HFFc6 (cell line): ENCODE results near the gene SH3BGRL3. TPM values are rescaled to one million over a fixed set of nuclear protein-coding genes. Genes with fewer than 3 reads are reported as not detected.

Experiments used
- DNase-seq: peaks from one replicate; pipeline ENCODE4 v3.0.0-alpha.2; 2018
- H3K27ac Mint-ChIP-seq: 2 replicates; pipeline ENCODE4 v1.8.0; 2020; ENCODE audit warnings: mild to moderate bottlenecking, mixed read lengths
- H3K27me3 Mint-ChIP-seq: 2 replicates; pipeline ENCODE4 v1.8.0; 2021; ENCODE audit warnings: mild to moderate bottlenecking, moderate library complexity, mixed read lengths; ENCODE audit not compliant: insufficient read depth
- H3K36me3 Mint-ChIP-seq: 2 replicates; pipeline ENCODE4 v1.8.0; 2021; ENCODE audit warnings: low read depth, mixed read lengths
- H3K4me1 Mint-ChIP-seq: 2 replicates; pipeline ENCODE4 v1.8.0; 2020; ENCODE audit warnings: low read depth, mixed read lengths
- H3K4me3 Mint-ChIP-seq: 2 replicates; pipeline ENCODE4 v1.8.0; 2020; ENCODE audit warnings: mild to moderate bottlenecking, moderate library complexity, mixed read lengths
- H3K9me3 Mint-ChIP-seq: 2 replicates; pipeline ENCODE4 v1.8.0; 2020; ENCODE audit warnings: mild to moderate bottlenecking, mixed read lengths
- CTCF ChIP-seq: fragments of 200-600 bp; sonication (generic); IDR thresholded peaks from 2 replicates; pipeline ENCODE4 v1.5.0; 2021; ENCODE audit warnings: antibody characterized with exemption, mild to moderate bottlenecking
- total RNA-seq, 6 experiments: library from RNA; stranded (reverse); fragmentation: NEBNext Ultra II Directional; extraction: Animal tissue kit (Norgen Biotek cat#: 25700); gene quantifications; 2 replicates in 1 of 6; 3 replicates in 5 of 6; pipeline ENCODE4 v1.2.3, GENCODE V29; 2021

Gene SH3BGRL3
- total RNA-seq, 6 experiments from 2014 or later, result 731 to 914 (median 779) TPM

GRCh38 chr1:26275580-26276431, 4.1 kb upstream of the SH3BGRL3 start:
- TF ChIP-seq CTCF, result peak; percentile 87
- peaks cover 35% of the 10 kb centered on the region for H3K36me3 Mint-ChIP-seq
- DNase-seq, result peak; percentile 96
- no peaks in the 10 kb centered on the region for H3K9me3 Mint-ChIP-seq
- H3K27me3 Mint-ChIP-seq, result peaks cover 1% of the 10 kb centered on the region
- peak overlapping the region; percentile 70 for H3K4me3 Mint-ChIP-seq
- peak overlapping the region; percentile 97 for H3K27ac Mint-ChIP-seq
- H3K4me1 Mint-ChIP-seq, result peaks cover 61% of the 10 kb centered on the region

DNA sequence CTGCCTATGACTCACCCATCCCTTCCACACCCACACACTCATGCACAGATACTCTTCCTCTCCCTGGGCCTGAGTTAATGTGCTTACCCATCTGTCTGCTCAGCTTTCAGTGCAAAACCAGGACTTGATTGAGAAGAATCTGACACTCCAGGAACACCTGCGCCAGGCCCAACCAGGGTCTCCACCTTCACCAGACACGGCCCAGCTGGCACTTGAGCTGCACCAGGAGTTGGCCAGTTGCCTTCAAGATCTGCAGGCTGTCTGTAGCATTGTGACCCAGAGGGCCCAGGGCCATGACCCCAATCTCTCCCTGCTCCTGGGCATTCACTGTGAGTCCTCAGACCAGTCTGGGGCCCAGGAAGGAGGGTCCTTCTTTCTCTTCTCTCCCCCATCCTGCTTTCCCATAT, 3.5 kb upstream of the SH3BGRL3 start:
- peaks cover 41% of the 10 kb centered on the region for H3K36me3 Mint-ChIP-seq
- H3K4me1 Mint-ChIP-seq, result peaks cover 67% of the 10 kb centered on the region
- no peak for TF ChIP-seq CTCF
- H3K27me3 Mint-ChIP-seq, result peaks cover 3% of the 10 kb centered on the region
- peak overlapping the region; percentile 97 for H3K27ac Mint-ChIP-seq
- DNase-seq, result no peak
- H3K4me3 Mint-ChIP-seq, result peak overlapping the region; percentile 70
- H3K9me3 Mint-ChIP-seq, result no peaks in the 10 kb centered on the region

DNA sequence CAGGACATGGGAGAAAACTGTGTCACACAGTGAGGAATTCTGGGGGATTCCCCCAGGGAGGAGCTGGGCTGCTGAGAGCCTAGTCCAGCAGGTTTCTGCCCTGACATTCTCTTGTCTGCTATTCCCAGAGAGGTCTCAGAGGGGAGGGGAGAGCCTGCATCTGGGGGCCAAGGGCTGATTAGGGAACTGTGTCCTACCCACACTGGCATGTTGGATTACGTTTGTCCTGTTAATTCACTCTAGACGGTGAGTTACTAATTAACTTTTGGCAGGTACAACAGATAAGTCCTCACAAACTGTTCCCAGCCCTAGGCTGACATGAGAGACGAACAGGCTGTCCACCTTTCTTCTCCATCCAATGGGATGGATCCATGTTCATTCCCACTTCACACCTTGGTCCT, 2.6 kb upstream of the SH3BGRL3 start:
- Mint-ChIP-seq H3K27ac (peak overlapping the region; percentile 97), H3K36me3 (peaks cover 40% of the 10 kb centered on the region), H3K9me3 (no peaks in the 10 kb centered on the region), H3K27me3 (peaks cover 3% of the 10 kb centered on the region), H3K4me3 (peak overlapping the region; percentile 70; the same call in 1 of the 2 replicates), H3K4me1 (peaks cover 76% of the 10 kb centered on the region)
- DNase-seq, result no peak
- TF ChIP-seq CTCF, result no peak

- H3K27ac Mint-ChIP-seq, result peak overlapping the region; percentile 97
- peaks cover 80% of the 10 kb centered on the region for H3K4me1 Mint-ChIP-seq
These were observed 2.2 kb upstream of the SH3BGRL3 start for GRCh38 chr1:26277719-26278118.

DNA sequence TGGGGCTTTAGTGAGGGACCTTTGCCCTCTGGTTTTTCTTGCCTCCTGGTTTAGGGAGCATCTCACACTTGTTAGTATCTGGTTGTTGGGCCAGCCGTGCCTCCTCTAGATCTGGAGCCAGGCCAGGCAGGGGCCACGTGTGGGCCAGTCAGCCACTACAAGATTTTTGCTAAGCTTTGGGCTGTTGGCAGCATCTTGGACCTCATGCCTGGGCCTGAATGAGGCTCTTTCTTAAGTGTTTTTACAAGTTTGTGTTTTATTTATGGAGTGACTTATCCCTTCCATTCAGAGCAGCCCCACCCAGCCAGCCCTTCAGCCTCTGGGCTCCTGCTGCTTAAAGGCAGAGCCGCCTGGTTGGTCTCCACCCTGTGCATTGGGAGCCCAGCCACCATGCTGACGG, 1.6 kb upstream of the SH3BGRL3 start:
- H3K9me3 Mint-ChIP-seq, result no peaks in the 10 kb centered on the region
- peaks cover 86% of the 10 kb centered on the region for H3K4me1 Mint-ChIP-seq
- TF ChIP-seq CTCF, result no peak
- H3K4me3 Mint-ChIP-seq, result peak overlapping the region; percentile 53
- H3K27me3 Mint-ChIP-seq, result peaks cover 3% of the 10 kb centered on the region
- H3K36me3 Mint-ChIP-seq, result peaks cover 34% of the 10 kb centered on the region
- peak overlapping the region; percentile 97 for H3K27ac Mint-ChIP-seq
- peak; percentile 62 for DNase-seq

More at GRCh38 chr1:26277719-26278118, 2.2 kb upstream of the SH3BGRL3 start:
- H3K4me3 Mint-ChIP-seq, result no peak overlapping the region
- H3K9me3 Mint-ChIP-seq, result no peaks in the 10 kb centered on the region
- H3K27me3 Mint-ChIP-seq, result peaks cover 3% of the 10 kb centered on the region
- peaks cover 38% of the 10 kb centered on the region for H3K36me3 Mint-ChIP-seq
- DNase-seq, result no peak
- no peak for TF ChIP-seq CTCF
